ENCODE data around the gene ETS2.

ETS2 gene

GRCh38 chr21:38863291-38863690 lies 57.6 kb downstream of the ETS2 start:
- no peak for DNase-seq

GRCh38 chr21:38863843-38864363 lies 58.2 kb downstream of the ETS2 start:
- DNase-seq = no peak

DNA sequence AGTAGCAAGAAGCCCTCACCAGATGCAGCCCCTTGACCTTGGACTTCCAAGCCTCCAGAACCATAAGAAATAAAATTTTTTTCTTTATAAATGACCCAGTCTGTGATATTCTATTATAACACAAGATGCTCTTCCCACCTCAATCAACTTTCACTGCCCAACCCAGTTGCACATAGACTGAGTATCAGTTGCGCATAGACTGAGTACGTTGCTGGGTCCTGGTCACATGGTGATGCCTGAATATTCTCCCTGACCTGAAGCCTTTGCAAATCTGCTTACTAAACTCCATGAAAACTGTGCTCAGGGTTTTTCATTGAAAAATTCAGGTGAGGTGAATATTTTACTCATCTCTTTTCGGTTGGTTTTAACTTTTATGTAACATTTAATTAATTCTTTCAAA lies 59.2 kb downstream of the ETS2 start:
- DNase-seq = no peak

DNA sequence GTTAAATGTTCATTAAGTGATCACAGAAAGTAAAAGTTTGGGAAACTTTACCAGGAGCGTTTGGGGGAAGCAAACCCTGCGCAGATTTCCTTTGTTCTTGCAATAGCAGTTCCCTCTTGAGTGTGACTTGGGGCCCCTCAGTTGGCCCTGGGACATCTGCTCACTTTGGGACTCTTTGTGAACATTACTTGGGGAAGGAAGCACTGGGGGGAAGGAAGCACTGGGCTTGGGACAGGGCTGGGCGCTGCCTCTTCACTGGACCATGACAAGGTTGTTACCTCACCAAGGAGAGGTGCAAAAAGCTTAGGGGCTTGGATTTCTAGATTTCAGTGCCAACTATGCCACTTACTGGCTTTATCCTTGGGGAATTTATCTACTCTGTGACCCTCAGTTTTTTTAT lies 63.5 kb downstream of the ETS2 start:
- no peak for DNase-seq

- DNase-seq = no peak
These were observed 64.2 kb downstream of the ETS2 start for GRCh38 chr21:38869946-38870345.

Measured in stimulated activated CD8-positive, alpha-beta memory T cell treated with anti-CD3 and anti-CD28 coated beads, Interleukin-4, amount 100 ng/mL, for 48 hours (primary cell).